IPS-15b (cell line): ENCODE measurements around the gene BASP1.
"Not testable (repeated sequence)": the region's sequence is repeated elsewhere in the genome, so short reads cannot be mapped to it uniquely, and the experiment has no call there.

Experiments
- H3K27me3 ChIP-seq: one replicate; pipeline ENCODE4 v1.6.1; 2013; ENCODE audit warnings: low read length; ENCODE audit not compliant: control insufficient read depth, insufficient read depth
- H3K36me3 ChIP-seq: one replicate; pipeline ENCODE4 v1.6.1; 2013; ENCODE audit warnings: low read length; ENCODE audit not compliant: control insufficient read depth, insufficient read depth
- H3K4me1 ChIP-seq: one replicate; pipeline ENCODE4 v1.6.1; 2013; ENCODE audit warnings: mild to moderate bottlenecking, low read length; ENCODE audit not compliant: control insufficient read depth, insufficient read depth
- H3K4me3 ChIP-seq: one replicate; pipeline ENCODE4 v1.5.1; 2013; ENCODE audit warnings: low read depth, low read length
- H3K9ac ChIP-seq: one replicate; pipeline ENCODE4 v1.6.1; 2013; ENCODE audit warnings: low read depth, mild to moderate bottlenecking, low read length
- H3K9me3 ChIP-seq: one replicate; pipeline ENCODE4 v1.6.1; 2013; ENCODE audit warnings: mild to moderate bottlenecking, low read length; ENCODE audit not compliant: control insufficient read depth, insufficient read depth

The BASP1 gene

DNA sequence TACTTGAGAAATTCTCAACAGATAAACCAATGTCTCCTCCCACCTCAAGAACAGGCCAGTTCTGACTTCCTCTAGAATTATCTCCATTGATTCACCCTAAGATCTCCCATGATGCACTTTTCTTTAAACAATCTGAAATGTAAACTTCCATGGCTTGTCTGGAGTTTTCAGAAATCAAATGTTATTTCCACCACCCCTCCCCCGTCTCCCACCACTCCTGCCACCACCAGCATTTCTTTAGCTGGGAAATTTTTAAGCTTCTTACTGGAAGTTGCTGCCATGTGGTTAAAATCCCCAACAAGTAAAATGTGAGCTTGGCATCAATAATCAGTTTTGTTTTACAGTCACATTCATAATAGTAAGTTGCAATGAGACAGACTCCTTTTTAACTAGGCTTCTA is 32.8 kb upstream of the BASP1 start:
- no peaks in the 10 kb centered on the region for H3K27me3 ChIP-seq
- H3K36me3 ChIP-seq = no peaks in the 10 kb centered on the region
- H3K9me3 ChIP-seq = no peaks in the 10 kb centered on the region
- H3K9ac ChIP-seq = no peak overlapping the region
- peaks cover under 1% of the 10 kb centered on the region for H3K4me1 ChIP-seq
- no peak overlapping the region for H3K4me3 ChIP-seq

GRCh38 chr5:17185349-17185748 is 32.1 kb upstream of the BASP1 start:
- peaks cover 8% of the 10 kb centered on the region for H3K4me1 ChIP-seq
- no peaks in the 10 kb centered on the region for H3K36me3 ChIP-seq

DNA sequence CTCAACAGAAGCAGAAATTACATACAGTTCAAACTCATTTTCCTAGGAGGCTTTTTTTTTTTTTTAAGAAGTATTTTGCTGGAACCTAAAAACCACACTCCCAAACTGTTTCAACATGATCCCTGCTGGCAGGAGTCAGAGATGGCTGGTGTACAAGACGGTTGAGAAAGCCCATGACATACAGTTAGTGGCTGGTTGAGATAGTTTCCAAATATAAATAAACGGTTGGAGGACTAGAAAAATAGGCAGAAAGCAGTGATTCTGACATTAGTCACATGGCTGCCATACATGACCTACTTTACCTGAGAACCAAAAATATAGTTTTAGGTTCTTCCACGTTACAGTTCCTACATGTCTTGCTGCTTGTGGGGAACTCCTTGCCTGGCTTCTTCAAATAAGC is 31.7 kb upstream of the BASP1 start:
- H3K9me3 ChIP-seq = no peaks in the 10 kb centered on the region
- peaks cover 8% of the 10 kb centered on the region for H3K4me1 ChIP-seq
- H3K9ac ChIP-seq = no peak overlapping the region

More at GRCh38 chr5:17185349-17185748, 32.1 kb upstream of the BASP1 start:
- Histone ChIP-seq H3K4me3 (no peak overlapping the region), H3K27me3 (no peaks in the 10 kb centered on the region), H3K9ac (no peak overlapping the region), H3K9me3 (no peaks in the 10 kb centered on the region)

GRCh38 chr5:17186256-17186655 is 31.2 kb upstream of the BASP1 start:
- H3K9ac ChIP-seq = no peak overlapping the region
- no peaks in the 10 kb centered on the region for H3K27me3 ChIP-seq
- H3K4me1 ChIP-seq = peaks cover 12% of the 10 kb centered on the region
- H3K9me3 ChIP-seq = no peaks in the 10 kb centered on the region
- no peaks in the 10 kb centered on the region for H3K36me3 ChIP-seq
- H3K4me3 ChIP-seq = no peak overlapping the region

More for the DNA sequence above, 31.7 kb upstream of the BASP1 start:
- Histone ChIP-seq H3K4me3 (no peak overlapping the region), H3K27me3 (no peaks in the 10 kb centered on the region), H3K36me3 (no peaks in the 10 kb centered on the region)

DNA sequence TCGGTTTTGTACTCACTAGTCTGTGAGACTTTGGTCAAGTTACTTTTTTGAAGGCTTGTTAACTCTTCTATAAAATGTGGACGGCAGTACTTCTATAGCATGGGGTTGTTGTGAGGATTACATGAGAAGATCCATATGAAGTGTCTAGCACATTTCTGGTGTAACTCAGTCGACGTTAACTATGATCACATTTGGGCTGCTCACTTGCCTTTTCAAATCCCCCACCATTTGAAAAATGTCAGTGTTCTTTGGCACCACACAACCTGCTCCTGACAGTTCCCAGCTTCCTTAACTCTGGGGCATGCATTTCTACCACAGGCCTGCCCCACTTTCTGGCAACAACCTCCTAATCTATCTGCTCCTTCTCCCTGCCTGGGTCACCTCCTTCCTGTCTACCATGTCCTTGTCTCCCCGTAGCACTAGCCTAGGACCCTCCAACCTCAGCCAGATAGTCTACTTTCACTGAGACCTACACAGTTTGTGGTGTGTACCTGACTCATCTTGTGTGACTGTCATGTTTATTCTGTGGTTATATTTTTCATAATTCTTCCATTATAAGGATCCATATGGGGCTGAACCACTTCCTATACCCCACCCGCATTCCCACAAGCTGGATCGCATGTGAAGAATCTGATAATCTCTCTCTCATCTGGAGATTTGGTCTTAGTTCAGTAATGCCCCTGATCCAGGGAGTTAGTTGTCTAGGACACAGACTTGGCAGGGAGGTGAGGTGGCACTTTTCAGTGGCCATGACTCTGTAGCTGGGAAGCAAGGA is 30.2 kb upstream of the BASP1 start:
- Histone ChIP-seq H3K36me3 (no peaks in the 10 kb centered on the region), H3K4me1 (peaks cover 12% of the 10 kb centered on the region), H3K9me3 (no peaks in the 10 kb centered on the region), H3K9ac (no peak overlapping the region), H3K27me3 (no peaks in the 10 kb centered on the region), H3K4me3 (no peak overlapping the region)

DNA sequence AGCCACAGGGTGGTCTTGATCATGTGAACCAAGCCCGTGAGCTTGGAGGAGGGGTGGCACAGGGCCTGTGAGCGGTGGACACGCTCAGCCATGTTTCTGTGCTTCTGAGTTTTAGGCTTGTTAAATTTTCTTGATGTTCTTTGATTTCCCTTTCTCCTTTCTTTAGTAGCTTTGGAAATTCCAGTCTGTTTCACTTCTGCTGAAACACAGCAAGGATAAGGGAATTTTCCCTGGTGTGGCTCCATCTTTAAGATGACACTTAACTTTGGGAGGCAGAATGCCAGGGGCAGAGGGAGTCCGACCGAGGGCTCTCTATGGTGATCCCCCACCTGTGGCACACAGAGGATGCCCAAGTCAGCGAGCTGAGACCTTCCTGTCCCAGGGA is 29.7 kb upstream of the BASP1 start:
- no peak overlapping the region for H3K4me3 ChIP-seq
- peaks cover 12% of the 10 kb centered on the region for H3K4me1 ChIP-seq
- H3K36me3 ChIP-seq = no peaks in the 10 kb centered on the region
- no peaks in the 10 kb centered on the region for H3K27me3 ChIP-seq
- no peak overlapping the region for H3K9ac ChIP-seq
- no peaks in the 10 kb centered on the region for H3K9me3 ChIP-seq

GRCh38 chr5:17189381-17190036 is 27.9 kb upstream of the BASP1 start:
- Histone ChIP-seq H3K9me3 (no peaks in the 10 kb centered on the region), H3K36me3 (no peaks in the 10 kb centered on the region), H3K9ac (no peak overlapping the region), H3K4me3 (no peak overlapping the region), H3K27me3 (no peaks in the 10 kb centered on the region), H3K4me1 (peaks cover 12% of the 10 kb centered on the region)

DNA sequence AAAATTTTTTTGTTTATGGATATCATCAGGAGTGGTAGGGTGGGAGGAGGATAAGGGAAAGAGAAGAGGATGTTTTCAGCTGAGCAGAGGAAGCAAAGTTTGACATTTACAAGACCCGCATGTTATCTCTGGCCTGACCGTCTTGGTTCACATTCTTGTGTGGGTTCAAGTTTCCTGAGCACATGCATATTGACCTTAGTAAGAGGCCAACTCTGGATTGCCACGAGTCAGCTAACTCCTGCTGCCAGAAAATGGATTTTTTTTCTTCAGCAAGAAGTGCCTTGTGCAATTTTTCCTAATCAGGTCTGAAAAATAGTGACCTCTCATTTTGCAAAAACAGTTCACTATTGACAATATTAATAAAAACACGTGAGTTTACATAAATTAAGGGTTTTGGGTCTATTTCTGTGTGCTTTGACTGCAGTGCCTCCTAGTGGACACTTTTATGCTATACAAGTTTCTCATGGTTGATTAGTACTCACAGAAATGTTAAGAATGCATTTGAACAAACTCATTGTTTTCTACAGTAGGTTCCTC is 27.1 kb upstream of the BASP1 start:
- no peak overlapping the region for H3K9ac ChIP-seq
- no peaks in the 10 kb centered on the region for H3K9me3 ChIP-seq
- no peaks in the 10 kb centered on the region for H3K27me3 ChIP-seq
- H3K4me1 ChIP-seq = peaks cover 12% of the 10 kb centered on the region
- no peaks in the 10 kb centered on the region for H3K36me3 ChIP-seq
- H3K4me3 ChIP-seq = no peak overlapping the region

- Histone ChIP-seq H3K36me3 (no peaks in the 10 kb centered on the region), H3K4me3 (no peak overlapping the region), H3K9me3 (no peaks in the 10 kb centered on the region), H3K9ac (no peak overlapping the region), H3K27me3 (no peaks in the 10 kb centered on the region), H3K4me1 (peaks cover 12% of the 10 kb centered on the region)
These were observed 26.5 kb upstream of the BASP1 start for GRCh38 chr5:17190799-17191391.

GRCh38 chr5:17191574-17191973 is 25.9 kb upstream of the BASP1 start:
- peaks cover 12% of the 10 kb centered on the region for H3K4me1 ChIP-seq
- not testable (repeated sequence) for H3K4me3 ChIP-seq, H3K36me3 ChIP-seq, H3K9me3 ChIP-seq, H3K9ac ChIP-seq, H3K27me3 ChIP-seq

DNA sequence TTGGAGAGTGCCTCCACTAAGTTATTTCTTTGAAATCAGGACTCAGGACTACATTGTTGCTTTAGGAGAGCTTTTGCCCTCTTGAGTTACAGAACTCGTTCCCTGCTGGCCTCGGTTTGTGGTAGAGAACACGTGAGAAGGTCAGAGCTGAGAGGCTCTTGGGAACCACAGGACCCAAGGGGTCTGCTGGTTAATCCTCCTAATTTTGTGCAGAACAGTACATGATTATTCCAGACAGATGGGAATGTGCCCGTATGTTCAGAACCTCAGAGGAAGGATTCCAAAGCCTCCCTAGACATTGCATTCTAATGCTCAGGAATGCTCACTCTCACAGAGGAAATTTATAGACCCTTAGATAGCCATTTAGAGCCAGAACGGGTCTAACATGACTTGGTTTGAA is 25.2 kb upstream of the BASP1 start:
- Histone ChIP-seq H3K4me1 (peaks cover 12% of the 10 kb centered on the region), H3K4me3 (no peak overlapping the region), H3K9me3 (no peaks in the 10 kb centered on the region), H3K27me3 (no peaks in the 10 kb centered on the region), H3K9ac (no peak overlapping the region), H3K36me3 (no peaks in the 10 kb centered on the region)

DNA sequence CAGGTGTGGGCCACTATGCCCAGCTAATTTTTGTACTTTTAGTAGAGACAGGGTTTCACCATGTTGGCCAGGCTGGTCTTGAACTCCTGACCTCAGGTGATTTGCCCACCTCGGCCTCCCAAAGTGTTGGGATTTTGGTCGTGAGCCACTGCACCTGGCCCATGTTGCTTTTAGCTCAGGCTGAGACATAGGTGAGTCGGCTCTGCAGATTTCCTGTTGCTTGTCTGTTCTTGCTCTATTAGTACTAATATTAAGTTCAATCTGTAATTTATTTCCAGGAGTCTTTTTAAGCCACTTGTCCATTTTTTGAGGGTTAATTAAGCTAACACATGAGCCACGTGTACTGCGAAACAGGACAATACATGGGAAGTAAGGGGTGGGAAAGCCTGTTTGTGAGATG is 21.4 kb upstream of the BASP1 start:
- Histone ChIP-seq H3K9me3 (no peaks in the 10 kb centered on the region), H3K36me3 (no peaks in the 10 kb centered on the region), H3K4me3 (no peak overlapping the region), H3K27me3 (no peaks in the 10 kb centered on the region), H3K4me1 (peaks cover 4% of the 10 kb centered on the region), H3K9ac (no peak overlapping the region)
